HG03066 (cell line): ENCODE data around the gene SIRPB2.

Experiments
- ATAC-seq: cut with Tn5 transposase; IDR thresholded peaks from one replicate; pipeline ENCODE4 v1.9.1; 2021; ENCODE audit warnings: low read depth; ENCODE audit not compliant: unreplicated experiment

Gene SIRPB2

DNA sequence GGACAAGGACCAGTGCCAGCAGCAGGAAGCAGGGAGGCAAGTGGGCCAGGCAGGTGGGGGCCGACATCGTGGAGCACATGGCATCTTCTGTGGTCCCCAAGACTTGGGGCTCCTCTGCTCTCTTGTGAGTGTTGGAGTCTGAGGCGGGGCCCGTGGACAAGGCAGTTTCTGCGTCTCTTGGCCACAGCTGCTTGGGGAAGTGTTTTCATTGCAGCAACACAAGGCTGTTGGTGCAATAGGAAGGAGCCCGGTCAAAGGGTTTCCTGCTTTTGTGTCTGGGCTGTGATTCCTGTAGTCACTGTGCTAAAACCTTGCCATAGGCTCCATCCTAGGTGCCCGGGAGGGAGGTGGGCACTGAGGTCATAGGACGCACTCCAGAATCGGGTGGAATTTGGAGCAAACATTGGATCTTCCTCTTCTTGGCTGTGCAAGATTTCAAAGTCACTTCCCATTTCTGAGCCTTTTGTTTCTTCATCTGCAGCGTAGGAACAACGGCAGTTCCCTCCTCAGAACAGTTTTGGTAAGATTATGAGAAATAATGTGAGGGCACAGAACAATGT, at the start of gene SIRPB2:
TSS of gene SIRPB2 (minus strand) at position 140 of the 560 bp plus-strand sequence. CDS start at position 79, 61 bp downstream.
- no peak for ATAC-seq

DNA sequence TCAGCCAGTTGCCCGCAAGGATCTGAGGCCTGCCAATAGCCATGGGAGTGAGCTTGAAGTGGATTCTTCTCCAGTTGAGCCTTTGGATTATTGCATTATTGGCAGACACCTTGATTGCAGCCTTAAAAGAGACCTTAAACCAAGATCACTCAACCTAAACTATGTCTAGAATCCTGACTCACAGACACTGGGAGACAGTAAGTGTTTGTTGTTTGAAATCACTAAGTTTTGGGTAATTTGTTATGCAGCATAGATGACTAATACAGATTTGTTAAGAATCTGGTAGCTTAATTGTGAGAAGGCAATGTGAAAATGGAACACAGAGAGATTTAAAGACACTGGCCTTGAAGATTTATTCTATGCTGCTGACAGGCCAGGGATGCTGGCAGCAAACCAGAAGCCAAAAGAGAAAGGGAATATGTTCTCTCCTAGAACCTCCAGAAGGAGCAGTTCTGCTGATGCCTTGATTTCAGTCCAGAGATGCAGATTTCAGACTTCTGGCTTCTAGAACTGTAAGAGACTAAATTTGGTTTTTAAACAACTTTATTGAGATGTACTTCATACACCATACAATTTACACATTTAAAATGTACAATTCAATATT, 48.7 kb upstream of the SIRPB2 start:
- no peak for ATAC-seq

DNA sequence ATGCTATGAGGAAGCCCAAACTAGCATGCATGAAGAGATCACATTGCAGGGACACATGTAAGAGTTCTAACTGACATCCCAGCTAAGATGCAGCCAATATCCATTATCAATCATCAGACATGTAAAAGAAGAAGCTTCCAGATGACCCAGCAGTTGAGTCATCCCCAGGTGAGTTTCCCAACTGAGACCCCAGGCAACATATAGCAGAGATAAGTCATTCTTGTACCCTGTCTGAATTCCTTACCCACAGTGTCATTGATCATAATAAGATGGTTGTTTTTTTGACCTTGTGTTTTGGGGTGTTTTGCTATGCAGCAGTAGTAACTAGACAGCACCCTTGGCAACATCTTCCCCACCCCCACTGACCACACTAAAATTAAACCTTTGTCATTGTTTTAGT, 47.4 kb upstream of the SIRPB2 start:
- ATAC-seq, result no peak

DNA sequence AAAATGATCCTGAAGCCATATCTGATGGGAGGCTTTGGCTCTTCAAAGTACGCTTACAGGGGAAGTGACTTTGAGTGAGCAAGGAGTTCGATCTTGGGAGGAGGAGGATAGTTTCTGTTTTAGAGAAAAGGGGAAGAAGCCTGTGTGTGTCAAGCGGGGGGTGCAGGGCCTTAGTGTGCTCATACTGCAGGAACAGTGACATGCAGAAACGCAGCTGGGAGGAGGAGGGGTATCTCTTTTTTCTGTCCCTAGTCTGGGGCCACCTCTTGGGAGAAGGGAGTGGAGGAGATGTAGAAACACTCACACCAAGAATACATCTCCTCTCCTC, 46.5 kb upstream of the SIRPB2 start:
- ATAC-seq, result no peak

GRCh38 chr20:1536893-1537730, 45.9 kb upstream of the SIRPB2 start:
- no peak for ATAC-seq

DNA sequence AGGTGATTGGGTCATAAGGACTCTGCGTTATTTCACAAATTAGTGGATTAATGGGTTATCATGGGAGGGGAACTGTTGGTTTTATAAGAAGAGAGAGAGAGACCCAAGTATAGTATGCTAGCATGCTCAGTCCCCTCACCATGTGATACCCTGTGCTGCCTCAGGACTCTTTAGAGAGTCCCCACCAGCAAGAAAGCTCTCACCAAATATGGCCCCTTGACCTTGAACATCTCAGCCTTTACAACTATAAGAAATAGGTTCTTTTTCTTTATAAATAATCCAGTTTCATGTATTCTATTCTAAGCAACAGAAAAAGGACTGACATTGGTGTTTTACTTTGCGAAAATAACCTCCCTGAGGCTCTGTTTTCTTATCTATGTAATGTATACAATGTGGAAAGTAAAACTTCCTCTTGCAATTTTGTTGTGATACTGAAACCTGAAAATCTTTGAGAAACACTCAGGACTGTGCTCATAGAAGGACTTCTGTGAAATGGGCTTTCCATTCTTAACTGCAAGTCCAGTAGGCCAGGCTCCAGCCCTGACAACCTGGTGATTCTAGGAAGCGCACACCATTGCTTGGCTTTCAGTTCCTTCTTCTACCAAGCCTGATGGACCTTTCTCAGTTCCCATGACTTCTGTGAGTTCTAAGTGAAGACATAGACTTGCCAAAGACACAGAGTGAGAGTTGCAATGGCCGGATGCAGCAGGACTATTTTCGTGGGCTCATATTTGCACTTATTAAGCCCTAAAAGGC, 44.4 kb upstream of the SIRPB2 start:
- peak; percentile 81 for ATAC-seq

DNA sequence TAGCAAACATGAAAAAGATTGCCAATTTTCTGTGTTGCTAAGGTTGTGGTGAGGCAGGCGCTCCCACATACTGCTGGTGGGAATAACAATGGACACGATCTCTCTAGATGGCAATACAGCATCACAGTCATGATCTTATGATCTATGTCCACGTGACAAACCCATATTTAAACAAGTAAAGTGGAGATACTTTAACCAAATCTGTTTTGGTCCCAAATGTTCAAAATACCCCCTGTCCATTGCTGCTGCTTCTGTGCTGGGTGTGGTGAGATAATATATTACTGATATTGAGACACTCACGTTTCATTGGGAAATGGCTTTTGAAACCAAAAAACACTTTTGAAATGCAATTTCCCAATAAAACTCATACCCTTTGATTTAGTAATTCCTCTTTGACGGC, 43.3 kb upstream of the SIRPB2 start:
- ATAC-seq, result no peak

GRCh38 chr20:1533059-1533458, 41.8 kb upstream of the SIRPB2 start:
- no peak for ATAC-seq

- no peak for ATAC-seq
These were observed 37.6 kb upstream of the SIRPB2 start for GRCh38 chr20:1528811-1529210.

DNA sequence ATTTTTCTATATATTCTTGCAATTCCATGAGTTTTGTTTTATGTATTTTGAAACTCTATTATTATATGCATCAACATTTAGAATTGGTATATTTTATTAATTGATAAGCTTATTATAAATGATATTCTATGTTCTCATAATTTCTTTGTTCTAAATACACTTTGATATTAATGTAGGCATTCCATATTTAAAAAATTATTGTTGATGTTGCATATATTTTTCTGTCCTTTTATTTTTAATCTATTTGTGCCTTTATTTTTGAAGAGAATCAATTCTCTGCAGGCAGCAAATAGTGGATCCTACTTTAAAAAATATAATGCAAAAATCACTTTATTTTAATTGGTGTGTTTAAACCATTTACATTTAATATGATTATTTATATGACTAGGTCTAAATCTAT, 36.7 kb upstream of the SIRPB2 start:
- no peak for ATAC-seq

GRCh38 chr20:1526896-1527295, 35.7 kb upstream of the SIRPB2 start:
- no peak for ATAC-seq

GRCh38 chr20:1526310-1526709, 35.1 kb upstream of the SIRPB2 start:
- no peak for ATAC-seq

- no peak for ATAC-seq
These were observed 32.8 kb upstream of the SIRPB2 start for GRCh38 chr20:1524004-1524403.

- no peak for ATAC-seq
These were observed 25.8 kb upstream of the SIRPB2 start for GRCh38 chr20:1517010-1517409.

- no peak for ATAC-seq
These were observed 22.6 kb upstream of the SIRPB2 start for GRCh38 chr20:1513801-1514200.

GRCh38 chr20:1509237-1509636, 18.0 kb upstream of the SIRPB2 start:
- ATAC-seq, result no peak

DNA sequence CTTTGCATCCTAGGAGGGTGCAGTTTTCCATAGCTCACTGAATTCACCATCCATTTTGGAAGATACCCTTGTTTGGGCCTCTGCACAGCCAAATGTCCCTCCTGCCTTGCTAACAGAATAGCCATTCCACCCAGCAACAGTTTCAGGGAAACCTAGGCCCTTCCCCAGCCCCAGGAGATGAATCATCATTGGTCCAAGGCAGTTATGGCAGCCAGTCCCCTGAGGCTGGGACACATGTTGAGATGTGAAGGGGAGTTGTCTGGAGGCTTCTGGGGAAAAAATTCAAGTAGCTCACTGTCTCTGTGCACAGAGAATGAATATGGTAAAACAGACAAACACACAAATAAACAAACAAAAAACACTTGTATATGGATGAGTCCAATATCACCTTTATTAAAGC, 17.4 kb upstream of the SIRPB2 start:
- ATAC-seq, result no peak

DNA sequence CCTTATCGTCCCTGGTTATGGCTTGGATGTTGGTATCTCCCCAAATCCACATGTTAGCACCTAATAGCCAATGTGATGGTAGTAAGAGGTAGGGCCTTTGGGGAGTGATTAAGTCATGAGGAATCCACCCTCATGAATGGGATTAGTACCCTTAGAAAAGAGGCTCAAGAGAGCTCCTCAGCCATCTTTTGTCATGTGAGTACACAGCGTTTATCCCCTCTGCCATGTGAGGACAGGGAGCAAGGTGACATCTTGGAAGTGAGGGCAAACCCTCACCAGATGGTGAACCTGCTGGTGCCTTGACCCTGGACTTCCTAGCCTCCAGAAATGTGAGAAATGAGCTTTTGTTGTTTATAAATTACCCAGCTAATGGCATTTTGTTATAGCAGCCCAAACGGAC, 16.1 kb upstream of the SIRPB2 start:
- ATAC-seq, result no peak

DNA sequence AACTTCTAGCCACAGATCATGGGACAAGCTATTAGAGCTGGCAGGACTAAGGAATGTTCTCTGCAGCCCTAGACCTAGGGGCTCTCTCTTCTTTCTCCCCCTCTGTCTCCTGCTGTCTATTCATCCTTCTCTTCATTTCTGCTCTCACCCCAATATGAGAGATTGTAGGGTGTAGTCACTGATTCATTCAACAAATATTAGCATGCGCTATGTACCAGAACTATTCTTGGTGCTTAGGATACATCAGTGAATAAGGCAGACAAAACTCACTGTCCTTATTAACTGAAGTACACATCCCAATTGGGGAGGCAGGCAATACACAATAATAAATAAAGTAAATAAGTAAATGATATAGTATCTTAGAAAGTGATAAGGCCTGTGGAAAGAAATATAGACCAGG, 14.7 kb upstream of the SIRPB2 start:
- ATAC-seq, result no peak

DNA sequence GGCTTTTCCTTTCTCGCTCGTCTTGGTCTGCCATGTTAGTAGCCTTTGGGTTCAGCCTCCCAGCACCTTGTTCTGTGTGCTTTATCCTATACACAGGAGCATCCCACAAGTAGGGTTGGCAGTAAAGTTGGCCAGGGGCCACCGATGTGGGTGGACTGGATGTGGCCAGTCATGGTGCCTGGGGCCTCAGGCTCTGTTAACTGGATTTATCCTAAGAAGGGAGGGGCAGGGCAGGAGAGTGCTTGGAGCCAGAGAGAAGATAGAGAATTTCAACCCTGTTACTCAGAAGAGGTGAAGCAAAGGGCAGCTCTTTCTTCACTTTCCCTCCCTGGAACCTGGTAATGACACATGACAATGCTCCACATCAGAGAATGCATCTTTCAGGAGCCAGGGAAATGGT, 14.1 kb upstream of the SIRPB2 start:
- ATAC-seq, result no peak

GRCh38 chr20:1503564-1504227, 12.5 kb upstream of the SIRPB2 start:
- ATAC-seq, result peak; percentile 92
